ENCODE measurements around the gene ALPL.

- TF ChIP-seq CTCF (IDR thresholded peaks at IDR 0.05): no peak
- TF ChIP-seq POLR2A (IDR thresholded peaks at IDR 0.05): no peak
Measured at GRCh38 chr1:21579791-21580190, 70.6 kb downstream of the ALPL start.
